HG02981 (cell line): Measurements from ENCODE around the gene FSTL5.

Experiments
- ATAC-seq: cut with Tn5 transposase; IDR thresholded peaks from one replicate; pipeline ENCODE4 v1.9.1; 2021; ENCODE audit warnings: mild to moderate bottlenecking, moderate library complexity; ENCODE audit not compliant: unreplicated experiment

The FSTL5 gene

GRCh38 chr4:161345741-161346140, 818.1 kb downstream of the FSTL5 start:
- no peak for ATAC-seq

- no peak for ATAC-seq
Measured at GRCh38 chr4:161343569-161343950, 820.2 kb downstream of the FSTL5 start.

GRCh38 chr4:161342881-161343568, 820.8 kb downstream of the FSTL5 start:
- no peak for ATAC-seq

- ATAC-seq = no peak
Measured at GRCh38 chr4:161336621-161337020, 827.2 kb downstream of the FSTL5 start.

- ATAC-seq = no peak
Measured at GRCh38 chr4:161336016-161336530, 827.7 kb downstream of the FSTL5 start.
